SK-N-SH (cell line): ENCODE measurements around the gene RPL13. TPM values are rescaled to one million over a fixed set of nuclear protein-coding genes. Genes with fewer than 3 reads are reported as not detected.

ENCODE experiments used
- CTCF ChIA-PET: fragments of 300-600, 350-600 bp; formaldehyde crosslinking; extraction: SDS; loops from one replicate; lab custom pipeline; 2021; lab: Yijun Ruan, JAX
- POLR2A ChIA-PET: fragments of 350-600 bp; sonication (Branson Sonifier 250); formaldehyde crosslinking; extraction: SDS; loops from one replicate; lab custom pipeline; 2020; ENCODE audit warnings: antibody characterized with exemption, inconsistent platforms; lab: Yijun Ruan, JAX
- DNase-seq: peaks from one replicate; pipeline ENCODE4 v3.0.0; 2012
- H2AFZ ChIP-seq: fragments of 200-600 bp; sonication (generic); 2 replicates; pipeline ENCODE4 v1.8.1; 2016; ENCODE audit warnings: antibody characterized with exemption, mild to moderate bottlenecking, low read depth
- H3F3A ChIP-seq: fragments of 200-600 bp; sonication (generic); replicated peaks from 2 replicates; pipeline ENCODE3; 2016; ENCODE audit warnings: antibody characterized with exemption, mild to moderate bottlenecking; ENCODE audit not compliant: insufficient read depth
- H3K27ac ChIP-seq, 2 experiments: fragments of 200-500 bp in 1 of 2; fragments of 200-600 bp in 1 of 2; sonication (Bioruptor generic) in 1 of 2; sonication (generic), shearing (Covaris generic) in 1 of 2; 2 replicates each; pipeline versions ENCODE4 v1.5.1 to v1.6.1; 2014 to 2016; ENCODE audit warnings: low read depth in 2 of 2, inconsistent platforms in 1 of 2, low read length in 1 of 2, mild to moderate bottlenecking in 1 of 2, mixed read lengths in 1 of 2
- H3K27me3 ChIP-seq: fragments of 200-600 bp; sonication (generic), shearing (Covaris generic); 2 replicates; pipeline ENCODE4 v1.6.1; 2016; ENCODE audit warnings: mixed run types; ENCODE audit not compliant: insufficient read depth
- H3K36me3 ChIP-seq, 2 experiments: fragments of 200-500 bp in 1 of 2; fragments of 200-600 bp in 1 of 2; sonication (Bioruptor generic) in 1 of 2; sonication (generic) in 1 of 2; replicated peaks in 1 of 2; 2 replicates each; pipeline versions ENCODE3 to v1.5.1; 2014 to 2016; ENCODE audit warnings: low read length in 1 of 2, mild to moderate bottlenecking in 1 of 2; ENCODE audit not compliant: insufficient read depth in 2 of 2, control insufficient read depth in 1 of 2
- H3K4me1 ChIP-seq, 2 experiments: fragments of 200-500 bp in 1 of 2; fragments of 200-600 bp in 1 of 2; sonication (Bioruptor generic) in 1 of 2; sonication (generic), shearing (Covaris generic) in 1 of 2; 2 replicates each; pipeline versions ENCODE4 v1.5.1 to v1.6.1; 2014 to 2016; ENCODE audit warnings: low read depth in 1 of 2, low read length in 1 of 2, mixed run types in 1 of 2; ENCODE audit not compliant: insufficient read depth in 2 of 2, control insufficient read depth in 1 of 2
- H3K4me2 ChIP-seq: fragments of 200-600 bp; sonication (generic), shearing (Covaris generic); 2 replicates; pipeline ENCODE4 v1.6.1; 2017; ENCODE audit warnings: mixed run types
- H3K4me3 ChIP-seq, 2 experiments: fragments of 200-500 bp in 1 of 2; fragments of 200-600 bp in 1 of 2; sonication (Bioruptor generic) in 1 of 2; sonication (generic), shearing (Covaris generic) in 1 of 2; 2 replicates each; pipeline versions ENCODE4 v1.5.1 to v1.8.1; 2014 to 2016; ENCODE audit warnings: low read depth in 2 of 2, inconsistent platforms in 1 of 2, low read length in 1 of 2, mild to moderate bottlenecking in 1 of 2, mixed read lengths in 1 of 2, moderate library complexity in 1 of 2
- H3K79me2 ChIP-seq: fragments of 200-600 bp; sonication (generic); 2 replicates; pipeline ENCODE4 v1.8.1; 2017; ENCODE audit warnings: mild to moderate bottlenecking; ENCODE audit not compliant: insufficient read depth
- H3K9ac ChIP-seq: fragments of 200-600 bp; sonication (generic); 2 replicates; pipeline ENCODE4 v1.6.1; 2017; ENCODE audit warnings: mixed run types
- H3K9me2 ChIP-seq: fragments of 200-600 bp; sonication (generic); 2 replicates; pipeline ENCODE4 v1.6.1; 2017; ENCODE audit warnings: mixed run types
- H3K9me3 ChIP-seq: fragments of 200-600 bp; sonication (generic); 2 replicates; pipeline ENCODE4 v1.6.1; 2017; ENCODE audit warnings: mixed run types, mild to moderate bottlenecking, moderate library complexity
- H4K20me1 ChIP-seq: fragments of 200-600 bp; sonication (generic); 2 replicates; pipeline ENCODE4 v1.6.1; 2017; ENCODE audit warnings: mild to moderate bottlenecking, mixed run types; ENCODE audit not compliant: insufficient read depth
- FOXM1 ChIP-seq: IDR thresholded peaks from 2 replicates; pipeline ENCODE4 v1.4.0; 2012; ENCODE audit warnings: low read depth, mild to moderate bottlenecking
- MEF2A ChIP-seq: IDR thresholded peaks from 2 replicates; pipeline ENCODE4 v1.4.0; 2012; ENCODE audit warnings: low read depth, borderline replicate concordance
- NFIC ChIP-seq: IDR thresholded peaks from 2 replicates; pipeline ENCODE4 v1.4.0; 2012; ENCODE audit warnings: borderline replicate concordance
- RCOR1 ChIP-seq: fragments of 150-350 bp; IDR thresholded peaks from 2 replicates; pipeline ENCODE4 v1.6.1; 2017; ENCODE audit warnings: antibody characterized with exemption, low read length
- RFX5 ChIP-seq: IDR thresholded peaks from 2 replicates; pipeline ENCODE4 v1.6.1; 2012; ENCODE audit warnings: mild to moderate bottlenecking, improper control_type of control experiment, low read length
- RXRA ChIP-seq: IDR thresholded peaks from 2 replicates; pipeline ENCODE4 v1.4.0; 2012; ENCODE audit warnings: low read depth, mild to moderate bottlenecking, borderline replicate concordance
- SIN3A ChIP-seq: IDR thresholded peaks from 2 replicates; pipeline ENCODE4 v1.6.1; 2012; ENCODE audit warnings: low read depth, mild to moderate bottlenecking, low read length, moderate library complexity, borderline replicate concordance
- SMC3 ChIP-seq: IDR thresholded peaks from 2 replicates; pipeline ENCODE4 v1.6.1; 2012; ENCODE audit warnings: low read depth, low read length, improper control_type of control experiment
- TEAD4 ChIP-seq: IDR thresholded peaks from 2 replicates; pipeline ENCODE4 v1.4.0; 2012; ENCODE audit warnings: mild to moderate bottlenecking, borderline replicate concordance; ENCODE audit not compliant: insufficient read depth
- ZBTB33 ChIP-seq: IDR thresholded peaks from 2 replicates; pipeline ENCODE4 v1.4.0; 2012; ENCODE audit warnings: low read depth, borderline replicate concordance
- WGBS: methylation state at CpG from one replicate; pipeline ENCODE4 v1.1.6; 2017; ENCODE audit warnings: low lambda C conversion rate; 5-methylcytosine and 5-hydroxymethylcytosine counted together
- polyA plus RNA-seq, 3 experiments: library from polyadenylated mRNA; depleted of rRNA; stranded (reverse); fragments of >200 nt; gene quantifications; 2 replicates each; pipeline ENCODE4 v1.2.3, GENCODE V29; 2012
- TF ChIP-seq, protein P1 (sequence below): fragments of 150-350 bp; IDR thresholded peaks from 2 replicates; pipeline ENCODE4 v1.6.1; 2017; ENCODE audit warnings: antibody characterized with exemption, low read length, low read depth, borderline replicate concordance
- TF ChIP-seq, protein P2 (sequence below): IDR thresholded peaks from 2 replicates; pipeline ENCODE4 v1.4.0; 2012; ENCODE audit warnings: low read depth
- TF ChIP-seq, protein P3 (sequence below): fragments of 150-350 bp; IDR thresholded peaks from 2 replicates; pipeline ENCODE4 v1.6.1; 2016; ENCODE audit warnings: mild to moderate bottlenecking, low read depth, low read length

Gene RPL13
- polyA plus RNA-seq, 1 of the 3 experiments (the other 2 are of a cell fraction): 4,635 TPM

DNA sequence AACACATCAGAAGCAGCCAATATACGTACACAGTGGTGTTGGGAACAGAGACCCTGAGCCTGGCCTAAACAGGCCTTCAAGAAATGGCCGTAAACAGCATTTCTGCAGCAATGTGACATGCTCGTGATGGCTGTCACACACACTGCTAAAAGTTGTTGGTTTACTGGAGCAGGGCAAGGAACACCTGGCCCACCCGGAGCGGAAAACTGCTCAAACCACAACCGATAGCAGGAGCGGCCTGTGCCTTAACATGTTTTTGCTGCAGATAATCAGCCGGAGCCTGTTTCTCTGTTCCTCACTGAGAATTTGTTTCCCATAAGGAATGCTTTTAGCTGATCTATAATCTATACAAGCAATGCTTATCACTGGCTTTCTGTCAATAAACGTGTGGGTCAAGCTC lies 47.0 kb downstream of the RPL13 start (continued):
- TF ChIP-seq, protein P1, sequence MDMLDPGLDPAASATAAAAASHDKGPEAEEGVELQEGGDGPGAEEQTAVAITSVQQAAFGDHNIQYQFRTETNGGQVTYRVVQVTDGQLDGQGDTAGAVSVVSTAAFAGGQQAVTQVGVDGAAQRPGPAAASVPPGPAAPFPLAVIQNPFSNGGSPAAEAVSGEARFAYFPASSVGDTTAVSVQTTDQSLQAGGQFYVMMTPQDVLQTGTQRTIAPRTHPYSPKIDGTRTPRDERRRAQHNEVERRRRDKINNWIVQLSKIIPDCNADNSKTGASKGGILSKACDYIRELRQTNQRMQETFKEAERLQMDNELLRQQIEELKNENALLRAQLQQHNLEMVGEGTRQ: no peak
- TF ChIP-seq RXRA: no peak
- TF ChIP-seq, protein P2, sequence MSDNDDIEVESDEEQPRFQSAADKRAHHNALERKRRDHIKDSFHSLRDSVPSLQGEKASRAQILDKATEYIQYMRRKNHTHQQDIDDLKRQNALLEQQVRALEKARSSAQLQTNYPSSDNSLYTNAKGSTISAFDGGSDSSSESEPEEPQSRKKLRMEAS: no peak
- TF ChIP-seq, all 33 proteins: peak for 0

DNA sequence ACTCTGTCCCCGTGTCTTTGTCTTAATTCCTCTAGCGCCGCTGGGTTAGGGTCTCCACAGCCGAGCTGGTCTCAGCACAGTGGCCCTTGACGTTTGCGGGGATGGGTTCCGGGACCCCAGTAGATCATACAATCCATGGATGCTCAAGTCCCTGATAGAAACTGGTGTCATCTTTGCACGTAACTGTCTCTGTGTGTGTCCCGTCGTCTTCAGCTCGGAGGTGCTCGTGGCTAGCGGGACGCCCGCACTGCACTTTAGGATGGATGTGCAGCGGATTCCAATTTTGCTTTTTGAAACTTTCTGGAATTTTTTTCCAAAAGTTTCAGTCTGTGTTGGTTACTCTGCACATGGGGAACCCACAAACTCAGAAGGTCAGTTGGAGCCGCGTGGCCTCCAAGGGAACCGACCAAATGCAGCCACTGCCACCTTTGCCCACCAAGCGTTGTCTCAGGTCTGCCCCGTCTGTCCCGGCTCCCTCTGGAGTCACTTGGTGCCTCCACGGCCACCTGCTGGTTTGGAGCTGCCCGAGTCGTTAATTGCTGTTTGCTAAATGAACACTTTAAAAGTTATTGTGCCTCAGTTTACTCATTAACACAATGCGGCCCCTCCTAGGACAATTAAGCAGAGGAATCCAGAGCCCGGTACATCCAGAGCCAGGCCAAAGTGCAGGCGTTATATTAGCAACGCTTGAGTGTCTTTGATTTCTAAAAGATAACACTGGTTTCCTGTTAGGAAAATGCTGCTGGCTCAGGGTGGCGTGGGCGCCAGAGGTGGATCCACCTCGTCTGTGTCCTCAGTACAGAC lies 47.7 kb downstream of the RPL13 start:
- ChIA-PET POLR2A (no interaction called here), CTCF (interaction anchor here (0.9 to 1.0 kb wide), 2 partner anchors 25 to 43 kb away, joined by 3 to 5 read pairs; no protein-coding TSS in a partner anchor)
- H3K4me3 ChIP-seq: no peak overlapping the region
- peaks cover 6% of the 10 kb centered on the region for H3F3A ChIP-seq
- no peaks in the 10 kb centered on the region for H3K79me2 ChIP-seq
- peak; percentile 65 for DNase-seq
- H3K4me2 ChIP-seq: no peak overlapping the region
- H3K36me3 ChIP-seq: no peaks in the 10 kb centered on the region
- TF ChIP-seq, protein P3, sequence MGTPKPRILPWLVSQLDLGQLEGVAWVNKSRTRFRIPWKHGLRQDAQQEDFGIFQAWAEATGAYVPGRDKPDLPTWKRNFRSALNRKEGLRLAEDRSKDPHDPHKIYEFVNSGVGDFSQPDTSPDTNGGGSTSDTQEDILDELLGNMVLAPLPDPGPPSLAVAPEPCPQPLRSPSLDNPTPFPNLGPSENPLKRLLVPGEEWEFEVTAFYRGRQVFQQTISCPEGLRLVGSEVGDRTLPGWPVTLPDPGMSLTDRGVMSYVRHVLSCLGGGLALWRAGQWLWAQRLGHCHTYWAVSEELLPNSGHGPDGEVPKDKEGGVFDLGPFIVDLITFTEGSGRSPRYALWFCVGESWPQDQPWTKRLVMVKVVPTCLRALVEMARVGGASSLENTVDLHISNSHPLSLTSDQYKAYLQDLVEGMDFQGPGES: no peak
- TF ChIP-seq, all 33 proteins: peak for 0
- Histone ChIP-seq H3K27me3 (no peaks in the 10 kb centered on the region), H3K9me3 (no peaks in the 10 kb centered on the region), H2AFZ (no peak overlapping the region), H4K20me1 (no peaks in the 10 kb centered on the region), H3K9ac (no peak overlapping the region), H3K9me2 (no peaks in the 10 kb centered on the region), H3K27ac (no peak overlapping the region), H3K4me1 (peaks cover 0 to 8% of the 10 kb centered on the region in 2 experiments; a peak in 1 of 4 replicates)
- 86% methylated on average over 23 of the region's 32 CpGs for WGBS

DNA sequence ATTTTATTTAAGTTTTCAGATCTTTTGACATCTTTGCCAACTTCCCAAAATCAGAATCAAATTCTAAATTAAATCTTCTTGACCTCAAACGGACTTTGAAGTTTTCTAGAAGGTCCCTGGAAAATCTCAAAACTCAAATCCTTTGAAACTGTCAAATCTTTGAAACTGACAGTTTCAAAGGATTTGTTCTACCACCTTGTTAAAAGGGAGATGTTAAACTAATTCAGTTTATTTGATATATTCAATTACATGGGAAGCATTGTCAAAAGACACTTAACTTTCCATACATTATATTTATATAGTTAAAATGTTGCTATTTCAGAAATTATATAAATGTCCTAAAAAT lies 49.6 kb downstream of the RPL13 start:
- no peak overlapping the region for H3K9ac ChIP-seq
- CTCF ChIA-PET: interaction anchor here (0.6 to 6.3 kb wide), 3 partner anchors 20 to 31 kb away, joined by 3 to 44 read pairs (median 3); no protein-coding TSS in a partner anchor
- no peak overlapping the region for H3K27ac ChIP-seq
- no peaks in the 10 kb centered on the region for H3K36me3 ChIP-seq
- WGBS: 55% methylated on average over 1 of the region's 1 CpG
- H3K4me3 ChIP-seq: no peak overlapping the region
- no peaks in the 10 kb centered on the region for H3K9me3 ChIP-seq
- H3K9me2 ChIP-seq: no peaks in the 10 kb centered on the region
- no peak overlapping the region for H3K4me2 ChIP-seq
- TF ChIP-seq RCOR1: no peak
- no peak for TF ChIP-seq NFIC
- TF ChIP-seq ZBTB33: no peak
- no peak for TF ChIP-seq SMC3
- TF ChIP-seq MEF2A: no peak
- TF ChIP-seq RXRA: no peak
- no peak for TF ChIP-seq TEAD4
- TF ChIP-seq RFX5: no peak
- TF ChIP-seq, protein P1: no peak
- TF ChIP-seq SIN3A: no peak
- TF ChIP-seq FOXM1: no peak
- TF ChIP-seq, all 33 proteins: peak for 0
- Histone ChIP-seq H3K79me2 (no peaks in the 10 kb centered on the region), H3F3A (peaks cover 6% of the 10 kb centered on the region), H2AFZ (no peak overlapping the region), H3K4me1 (peaks cover 0 to 8% of the 10 kb centered on the region in 2 experiments; a peak in 1 of 4 replicates), H4K20me1 (no peaks in the 10 kb centered on the region), H3K27me3 (no peaks in the 10 kb centered on the region)
- POLR2A ChIA-PET: no interaction called here
- DNase-seq: no peak
